Thyroid gland (tissue), 4 donors: ENCODE results near the gene UBE2H.

Experiments used
- CTCF ChIP-seq, 6 experiments: fragments of 200-600 bp in 3 of 6; fragments of 450-650 bp in 3 of 6; sonication (generic) in 3 of 6; IDR thresholded peaks; one replicate each; pipeline ENCODE4 v1.5.1; 2016 to 2019; ENCODE audit warnings: antibody characterized with exemption in 6 of 6, mild to moderate bottlenecking in 2 of 6, inconsistent platforms in 1 of 6, moderate library complexity in 1 of 6
- POLR2A ChIP-seq, 2 donors: fragments of 450-650 bp; IDR thresholded peaks; one replicate each; pipeline ENCODE4 v1.6.1; 2017; ENCODE audit warnings: antibody characterized with exemption in 2 of 2, mild to moderate bottlenecking in 2 of 2, moderate library complexity in 1 of 2

DNA sequence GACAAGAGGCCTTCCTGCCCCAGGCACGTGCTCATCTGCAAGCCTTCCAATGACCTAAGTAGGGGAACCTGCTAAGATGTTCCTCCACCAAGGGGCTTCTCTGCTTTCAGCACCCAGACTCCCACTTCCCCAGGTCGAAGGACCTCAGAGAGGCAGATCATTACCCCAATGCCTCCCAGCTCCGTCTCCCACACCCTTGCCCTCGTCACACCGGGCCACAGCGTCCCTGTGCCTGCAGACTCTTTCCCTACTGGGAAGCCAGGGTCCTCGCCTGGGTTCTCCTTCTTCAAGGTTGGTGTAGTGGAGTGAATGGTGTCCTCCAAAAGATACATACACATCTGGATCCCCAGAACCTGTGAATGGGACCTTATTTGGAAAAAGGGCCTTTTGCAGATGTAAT lies 151.9 kb downstream of the UBE2H start:
- TF ChIP-seq CTCF (IDR thresholded peaks at IDR 0.05) (no peak), POLR2A (IDR thresholded peaks at IDR 0.05) (no peak)
